A549 (cell line): Measurements from ENCODE around the gene SMIM29. TPM values are rescaled to one million over a fixed set of nuclear protein-coding genes. Genes with fewer than 3 reads are reported as not detected.

ENCODE experiments used
- ATAC-seq, 2 experiments: fragments of 200-7000 bp in 1 of 2; fragments of >200 bp in 1 of 2; cut with Nextera tagmentation in 1 of 2; cut with Tn5 transposase in 1 of 2; 3 replicates each; pipeline versions ENCODE4 v1.8.0 to v1.9.1; 2018 to 2020; ENCODE audit warnings: mild to moderate bottlenecking in 1 of 2, moderate library complexity in 1 of 2
- CTCF ChIA-PET: fragments of 300-600 bp; sonication (Branson Sonifier 250); formaldehyde crosslinking; extraction: SDS; loops from one replicate; lab custom pipeline; 2021; ENCODE audit warnings: antibody characterized with exemption, inconsistent platforms; lab: Yijun Ruan, JAX
- POLR2A ChIA-PET: fragments of 350-600 bp; formaldehyde crosslinking; extraction: SDS; loops from one replicate; lab custom pipeline; 2021; ENCODE audit warnings: antibody characterized with exemption, inconsistent platforms; lab: Yijun Ruan, JAX
- DNase-seq, 2 experiments: peaks; one replicate each; pipeline versions ENCODE4 v3.0.0 to v3.0.0-alpha.2; 2011 to 2016; ENCODE audit warnings: low read depth in 1 of 2, low spot score in 1 of 2
- FAIRE-seq: peaks from 2 replicates; lab custom pipeline; 2011; peaks lifted over from hg19 to GRCh38; lab: Jason Lieb, UNC
- H3K27ac ChIP-seq, 2 experiments: fragments of >200 bp; sonication (Bioruptor Twin); formaldehyde crosslinking; 3 replicates each; pipeline ENCODE4 v1.5.1; 2016 to 2017
- H3K4me1 ChIP-seq: fragments of >200 bp; sonication (Bioruptor Twin); formaldehyde crosslinking; 3 replicates; pipeline ENCODE4 v1.6.1; 2016
- H3K4me2 ChIP-seq: fragments of >200 bp; sonication (Bioruptor Twin); formaldehyde crosslinking; 3 replicates; pipeline ENCODE4 v1.6.1; 2016
- H3K4me3 ChIP-seq: fragments of >200 bp; sonication (Bioruptor Twin); formaldehyde crosslinking; 3 replicates; pipeline ENCODE4 v1.5.1; 2016
- H3K9me3 ChIP-seq: fragments of >200 bp; sonication (Bioruptor Twin); formaldehyde crosslinking; 3 replicates; pipeline ENCODE4 v1.6.1; 2016
- BCL3 ChIP-seq: fragments of >200 bp; sonication (Bioruptor Twin); formaldehyde crosslinking; IDR thresholded peaks from 3 replicates; pipeline ENCODE4 v1.6.1; 2016
- BHLHE40 ChIP-seq: IDR thresholded peaks from 2 replicates; pipeline ENCODE4 v1.6.1; 2012; ENCODE audit warnings: low read depth, low read length, inconsistent platforms
- CBX8 ChIP-seq: fragments of 200-600 bp; sonication (generic); IDR thresholded peaks from 2 replicates; pipeline ENCODE4 v1.6.1; 2016
- CEBPB ChIP-seq, 2 experiments: fragments of >200 bp in 1 of 2; sonication (Bioruptor Twin) in 1 of 2; formaldehyde crosslinking in 1 of 2; IDR thresholded peaks; 2 replicates each; pipeline ENCODE4 v1.6.1; 2012 to 2016
- CTCF ChIP-seq: fragments of >200 bp; sonication (Bioruptor Twin); formaldehyde crosslinking; IDR thresholded peaks from 3 replicates; pipeline ENCODE4 v1.5.1; 2016
- EHF ChIP-seq: fragments of 250-450 bp; sonication (Bioruptor Pico); IDR thresholded peaks from 2 replicates; pipeline ENCODE4 v1.5.0; 2020; ENCODE audit warnings: mild to moderate bottlenecking
- GATA3 ChIP-seq: IDR thresholded peaks from 2 replicates; pipeline ENCODE4 v1.6.1; 2012; ENCODE audit warnings: borderline replicate concordance
- HDAC2 ChIP-seq: fragments of 200-600 bp; sonication (generic); IDR thresholded peaks from 2 replicates; pipeline ENCODE4 v1.6.1; 2016
- HEYL ChIP-seq: fragments of 250-450 bp; sonication (Bioruptor Pico); IDR thresholded peaks from 2 replicates; pipeline ENCODE4 v1.8.0; 2021; ENCODE audit warnings: mild to moderate bottlenecking, moderate library complexity
- JUN ChIP-seq, 2 experiments: fragments of >200 bp; sonication (Bioruptor Twin); formaldehyde crosslinking; IDR thresholded peaks; 2 replicates in 1 of 2; 3 replicates in 1 of 2; pipeline ENCODE4 v1.6.1; 2016 to 2017
- KDM5A ChIP-seq: fragments of 200-600 bp; sonication (generic); IDR thresholded peaks from 2 replicates; pipeline ENCODE4 v1.6.1; 2016; ENCODE audit warnings: antibody characterized with exemption, mild to moderate bottlenecking
- MAZ ChIP-seq: fragments of 150-350 bp; IDR thresholded peaks from 2 replicates; pipeline ENCODE4 v1.6.1; 2014; ENCODE audit warnings: antibody characterized with exemption, low read depth, low read length, borderline replicate concordance
- NFE2L2 ChIP-seq: fragments of 150-350 bp; conservative IDR thresholded peaks from 2 replicates; pipeline ENCODE4 v1.6.1; 2014; ENCODE audit warnings: low read length
- RCOR1 ChIP-seq: fragments of 150-350 bp; IDR thresholded peaks from 2 replicates; pipeline ENCODE4 v1.6.1; 2014; ENCODE audit warnings: antibody characterized with exemption, low read length, low read depth
- REST ChIP-seq: fragments of 200-600 bp; sonication (generic); IDR thresholded peaks from 2 replicates; pipeline ENCODE4 v1.6.1; 2016; ENCODE audit warnings: antibody characterized with exemption, mild to moderate bottlenecking, moderate library complexity
- RFX5 ChIP-seq: fragments of 450-650 bp; IDR thresholded peaks from 2 replicates; pipeline ENCODE4 v1.7.1; 2014; ENCODE audit warnings: antibody characterized with exemption, mild to moderate bottlenecking, moderate library complexity
- SREBF2 ChIP-seq: fragments of 450-650 bp; IDR thresholded peaks from 2 replicates; pipeline ENCODE4 v1.6.1; 2014; ENCODE audit warnings: mild to moderate bottlenecking, moderate library complexity
- TFCP2L1 ChIP-seq: fragments of 250-450 bp; sonication (Bioruptor Pico); IDR thresholded peaks from 2 replicates; pipeline ENCODE4 v1.5.0; 2021; ENCODE audit warnings: mild to moderate bottlenecking
- TP53 ChIP-seq: fragments of 250-450 bp; sonication (Bioruptor Pico); IDR thresholded peaks from 2 replicates; pipeline ENCODE4 v1.5.0; 2021; ENCODE audit warnings: mild to moderate bottlenecking, moderate library complexity
- ZC3H11A ChIP-seq: fragments of 450-650 bp; IDR thresholded peaks from 2 replicates; pipeline ENCODE4 v1.6.1; 2014; ENCODE audit warnings: antibody characterized with exemption, mild to moderate bottlenecking
- ZSCAN20 ChIP-seq: fragments of 250-450 bp; sonication (Bioruptor Pico); IDR thresholded peaks from 2 replicates; pipeline ENCODE4 v1.8.0; 2022; ENCODE audit warnings: mild to moderate bottlenecking, moderate library complexity
- WGBS: methylation state at CpG from one replicate; pipeline ENCODE4 v1.1.6; 2017; ENCODE audit errors: missing lambda C conversion rate; 5-methylcytosine and 5-hydroxymethylcytosine counted together
- polyA plus RNA-seq, 4 experiments: library from polyadenylated mRNA; depleted of rRNA in 3 of 4; stranded (reverse); fragments of >200 nt; fragmentation: RNase III in 1 of 4; extraction: RNeasy Plus Mini Kit Qiagen cat#74134 plus additional on column Dnase treatment in 1 of 4; gene quantifications; 2 replicates in 3 of 4; 3 replicates in 1 of 4; pipeline ENCODE4 v1.2.3, GENCODE V29; 2011 to 2017

SMIM29 gene
- polyA plus RNA-seq, 2 of the 4 experiments (the other 2 are of a cell fraction) = 8.1 to 15.4 TPM

DNA sequence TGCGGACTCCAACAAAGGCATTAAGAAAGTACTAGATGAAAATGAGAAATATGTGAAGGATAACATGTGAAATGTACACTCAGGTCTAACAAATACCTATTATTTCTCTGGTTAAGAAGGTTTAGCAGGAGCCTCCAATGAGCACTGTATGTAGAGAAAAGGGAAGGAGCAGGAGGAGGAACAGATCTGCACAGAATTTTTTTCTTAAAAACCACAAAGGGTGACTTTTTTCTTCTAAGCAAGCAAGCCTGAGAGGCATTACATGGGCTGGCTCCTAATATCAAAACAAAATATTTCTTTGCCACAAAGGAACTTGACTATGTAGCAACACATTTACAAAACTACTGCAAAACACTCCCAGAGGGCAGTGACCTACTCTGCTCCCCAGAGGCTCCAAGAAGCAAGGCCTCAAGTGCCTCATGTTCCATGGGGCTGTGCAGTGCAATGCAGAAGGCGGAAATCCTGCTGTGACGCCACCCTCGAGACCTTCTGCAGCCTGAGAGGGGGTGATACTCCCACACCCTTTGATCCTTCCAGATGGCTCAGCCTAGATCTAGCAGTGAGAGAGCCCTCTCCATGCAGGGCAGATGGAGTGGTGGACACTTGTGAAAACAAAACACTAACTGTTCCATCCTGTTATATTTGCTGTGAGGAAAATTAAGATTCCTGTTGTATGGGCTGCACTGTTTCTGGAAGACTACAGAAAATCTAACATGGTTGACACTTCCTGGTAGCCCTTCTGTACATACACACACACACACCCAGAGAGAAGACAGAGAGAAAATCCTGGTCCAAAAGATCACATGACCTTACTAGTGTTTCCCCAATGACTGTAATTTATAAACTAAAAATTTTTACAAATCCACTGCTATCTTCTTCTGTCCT, 36.0 kb upstream of the SMIM29 start:
- DNase-seq = no peak
- CTCF ChIA-PET = no interaction called here
- no peak for ATAC-seq
- TF ChIP-seq TFCP2L1 (no peak), CBX8 (no peak), EHF (CRISPR knock-in tag) (no peak), SREBF2 (no peak), RCOR1 (no peak), CTCF (no peak), MAZ (no peak), GATA3 (no peak), ZSCAN20 (CRISPR knock-in tag) (no peak)
- Histone ChIP-seq H3K4me2 (no peak overlapping the region), H3K4me3 (no peak overlapping the region), H3K27ac (no peak overlapping the region), H3K4me1 (no peaks in the 10 kb centered on the region), H3K9me3 (no peaks in the 10 kb centered on the region)
- WGBS = 100% methylated on average over 1 of the region's 4 CpGs
- POLR2A ChIA-PET = no interaction called here
- no peak for FAIRE-seq

- POLR2A ChIA-PET = no interaction called here
- Histone ChIP-seq H3K4me2 (no peak overlapping the region), H3K9me3 (no peaks in the 10 kb centered on the region), H3K4me1 (no peaks in the 10 kb centered on the region), H3K4me3 (no peak overlapping the region), H3K27ac (no peak overlapping the region)
- no peak for TF ChIP-seq HEYL (CRISPR knock-in tag)
- TF ChIP-seq TP53 (CRISPR knock-in tag) = no peak
- TF ChIP-seq ZC3H11A = no peak
- no peak for TF ChIP-seq BCL3
- no peak for TF ChIP-seq KDM5A
- no peak for TF ChIP-seq RFX5
- no peak for TF ChIP-seq CEBPB (IDR thresholded peaks at IDR 0.05)
- TF ChIP-seq BHLHE40 = no peak
- no peak for TF ChIP-seq NFE2L2
- no peak for TF ChIP-seq REST
- TF ChIP-seq JUN (IDR thresholded peaks at IDR 0.05) = no peak
- TF ChIP-seq HDAC2 = no peak
- CTCF ChIA-PET = interaction anchor here (0.8 to 2.1 kb wide), 3 partner anchors 24 to 86 kb away, joined by 3 to 4 read pairs (median 3); no protein-coding TSS in a partner anchor
- ATAC-seq (no peak), DNase-seq (no peak), FAIRE-seq (no peak)
- 98% methylated on average over 6 of the region's 6 CpGs for WGBS
These were observed 33.0 kb upstream of the SMIM29 start for GRCh38 chr6:34281702-34282334.
